KMS-11 (cell line): ENCODE data around the gene KIF18B.

ENCODE experiments used
- H2AFZ ChIP-seq: fragments of 200-600 bp; sonication (generic); 2 replicates; pipeline ENCODE4 v1.6.1; 2016; ENCODE audit warnings: antibody characterized with exemption, mixed run types, low read depth
- H3K27ac ChIP-seq: fragments of 200-600 bp; sonication (generic); 2 replicates; pipeline ENCODE4 v1.6.1; 2016; ENCODE audit warnings: mild to moderate bottlenecking, mixed run types
- H3K27me3 ChIP-seq: fragments of 200-600 bp; sonication (generic); 2 replicates; pipeline ENCODE4 v1.6.1; 2017; ENCODE audit warnings: mild to moderate bottlenecking, low read depth, mixed run types, moderate library complexity; ENCODE audit not compliant: insufficient read depth
- H3K36me3 ChIP-seq: fragments of 200-600 bp; sonication (generic); 2 replicates; pipeline ENCODE4 v1.6.1; 2017; ENCODE audit warnings: mild to moderate bottlenecking, mixed run types; ENCODE audit not compliant: insufficient read depth
- H3K4me1 ChIP-seq: fragments of 200-600 bp; sonication (generic); 2 replicates; pipeline ENCODE4 v1.6.1; 2016; ENCODE audit warnings: mild to moderate bottlenecking, low read depth, mixed run types; ENCODE audit not compliant: poor library complexity, severe bottlenecking
- H3K4me2 ChIP-seq: fragments of 200-600 bp; sonication (generic); 2 replicates; pipeline ENCODE4 v1.7.0; 2016; ENCODE audit warnings: mild to moderate bottlenecking, mixed run types
- H3K4me3 ChIP-seq: fragments of 200-600 bp; sonication (generic); IDR thresholded peaks from 2 replicates; pipeline ENCODE4 v1.6.1; 2017; ENCODE audit warnings: low read depth, low read length, mixed read lengths; ENCODE audit not compliant: insufficient read depth
- H3K79me2 ChIP-seq: fragments of 200-600 bp; sonication (generic); 2 replicates; pipeline ENCODE4 v1.6.1; 2016; ENCODE audit warnings: low read depth, mixed run types; ENCODE audit not compliant: insufficient read depth
- H3K9ac ChIP-seq: fragments of 200-600 bp; sonication (generic); 2 replicates; pipeline ENCODE4 v1.6.1; 2016; ENCODE audit warnings: mild to moderate bottlenecking, mixed run types
- H4K20me1 ChIP-seq: fragments of 200-600 bp; sonication (generic); 2 replicates; pipeline ENCODE4 v1.6.1; 2016; ENCODE audit warnings: mild to moderate bottlenecking, mixed run types; ENCODE audit not compliant: insufficient read depth
- CTCF ChIP-seq: fragments of 200-600 bp; sonication (generic); conservative IDR thresholded peaks from 2 replicates; pipeline ENCODE4 v1.6.1; 2017; ENCODE audit warnings: low read depth, mild to moderate bottlenecking, antibody characterized with exemption, low read length, moderate library complexity, mixed read lengths

Gene KIF18B

GRCh38 chr17:44910231-44911106 lies 37.1 kb downstream of the KIF18B start:
- peaks cover 4% of the 10 kb centered on the region for H3K4me1 ChIP-seq
- no peaks in the 10 kb centered on the region for H3K79me2 ChIP-seq
- no peak overlapping the region for H2AFZ ChIP-seq
- no peaks in the 10 kb centered on the region for H3K36me3 ChIP-seq
- H3K27ac ChIP-seq, result no peak overlapping the region
- H3K9ac ChIP-seq, result no peak overlapping the region
- no peak for TF ChIP-seq CTCF
- peaks cover 28% of the 10 kb centered on the region for H3K27me3 ChIP-seq
- H3K4me3 ChIP-seq, result no peak overlapping the region
- no peak overlapping the region for H3K4me2 ChIP-seq
- no peaks in the 10 kb centered on the region for H4K20me1 ChIP-seq

- Histone ChIP-seq H3K27ac (no peak overlapping the region), H3K4me2 (no peak overlapping the region), H2AFZ (no peak overlapping the region), H3K9ac (no peak overlapping the region), H4K20me1 (no peaks in the 10 kb centered on the region), H3K4me3 (no peak overlapping the region), H3K79me2 (no peaks in the 10 kb centered on the region), H3K4me1 (peaks cover 4% of the 10 kb centered on the region), H3K27me3 (peaks cover 22% of the 10 kb centered on the region), H3K36me3 (no peaks in the 10 kb centered on the region)
- no peak for TF ChIP-seq CTCF
Observed at GRCh38 chr17:44909681-44910144, 37.9 kb downstream of the KIF18B start.

GRCh38 chr17:44908761-44909326 lies 38.7 kb downstream of the KIF18B start:
- no peak for TF ChIP-seq CTCF
- Histone ChIP-seq H3K4me2 (no peak overlapping the region), H3K27ac (no peak overlapping the region)

GRCh38 chr17:44907729-44908470 lies 39.7 kb downstream of the KIF18B start:
- no peak overlapping the region for H2AFZ ChIP-seq
- H3K4me2 ChIP-seq, result no peak overlapping the region
- no peak overlapping the region for H3K27ac ChIP-seq
- no peak overlapping the region for H3K4me3 ChIP-seq
- H3K4me1 ChIP-seq, result peaks cover 4% of the 10 kb centered on the region
- peaks cover 5% of the 10 kb centered on the region; the same call in 1 of the 2 replicates for H3K27me3 ChIP-seq
- H3K36me3 ChIP-seq, result no peaks in the 10 kb centered on the region
- H4K20me1 ChIP-seq, result no peaks in the 10 kb centered on the region
- H3K9ac ChIP-seq, result no peak overlapping the region
- TF ChIP-seq CTCF, result no peak
- no peaks in the 10 kb centered on the region for H3K79me2 ChIP-seq

More at GRCh38 chr17:44908761-44909326, 38.7 kb downstream of the KIF18B start:
- Histone ChIP-seq H3K4me3 (no peak overlapping the region), H4K20me1 (no peaks in the 10 kb centered on the region), H3K36me3 (no peaks in the 10 kb centered on the region), H3K27me3 (peaks cover 14% of the 10 kb centered on the region; the same call in 1 of the 2 replicates), H3K4me1 (peaks cover 4% of the 10 kb centered on the region), H3K79me2 (no peaks in the 10 kb centered on the region), H2AFZ (no peak overlapping the region), H3K9ac (no peak overlapping the region)
